GM20000 (cell line): ENCODE data around the gene TAS1R2.

Experiments used
- DNase-seq: peaks from one replicate; pipeline ENCODE4 v3.0.0; 2012; ENCODE audit warnings: low spot score
- TF ChIP-seq, protein P1 (sequence below): IDR thresholded peaks from 2 replicates; pipeline ENCODE4 v1.5.1; 2012; ENCODE audit warnings: mild to moderate bottlenecking, control low read depth; ENCODE audit errors: extremely low read depth, missing control alignments

The TAS1R2 gene

DNA sequence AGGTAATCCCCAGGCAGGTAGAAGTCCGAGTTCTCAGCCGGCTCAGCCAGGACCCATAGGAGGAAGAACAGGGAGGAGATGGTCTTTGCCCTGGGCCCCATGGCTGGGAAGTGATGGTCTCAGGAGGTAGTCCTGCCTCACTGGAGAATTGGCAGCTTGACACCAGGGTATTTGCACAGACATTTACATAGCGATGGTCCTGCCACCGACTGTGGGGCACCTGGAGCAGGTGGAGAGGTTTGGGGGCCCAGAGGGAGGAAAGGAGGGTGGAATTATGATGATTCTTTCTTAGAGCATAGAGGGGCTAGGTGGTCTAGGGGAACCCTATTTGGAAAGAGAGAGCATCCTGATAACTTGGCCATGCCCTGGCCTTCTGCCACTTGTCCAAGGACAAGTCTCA lies at the start of gene TAS1R2:
Gene TAS1R2 (minus strand): TSS at position 101 of the 400 bp plus-strand sequence. CDS start 0 bp downstream, at position 101.
- no peak for DNase-seq
- TF ChIP-seq, protein P1, sequence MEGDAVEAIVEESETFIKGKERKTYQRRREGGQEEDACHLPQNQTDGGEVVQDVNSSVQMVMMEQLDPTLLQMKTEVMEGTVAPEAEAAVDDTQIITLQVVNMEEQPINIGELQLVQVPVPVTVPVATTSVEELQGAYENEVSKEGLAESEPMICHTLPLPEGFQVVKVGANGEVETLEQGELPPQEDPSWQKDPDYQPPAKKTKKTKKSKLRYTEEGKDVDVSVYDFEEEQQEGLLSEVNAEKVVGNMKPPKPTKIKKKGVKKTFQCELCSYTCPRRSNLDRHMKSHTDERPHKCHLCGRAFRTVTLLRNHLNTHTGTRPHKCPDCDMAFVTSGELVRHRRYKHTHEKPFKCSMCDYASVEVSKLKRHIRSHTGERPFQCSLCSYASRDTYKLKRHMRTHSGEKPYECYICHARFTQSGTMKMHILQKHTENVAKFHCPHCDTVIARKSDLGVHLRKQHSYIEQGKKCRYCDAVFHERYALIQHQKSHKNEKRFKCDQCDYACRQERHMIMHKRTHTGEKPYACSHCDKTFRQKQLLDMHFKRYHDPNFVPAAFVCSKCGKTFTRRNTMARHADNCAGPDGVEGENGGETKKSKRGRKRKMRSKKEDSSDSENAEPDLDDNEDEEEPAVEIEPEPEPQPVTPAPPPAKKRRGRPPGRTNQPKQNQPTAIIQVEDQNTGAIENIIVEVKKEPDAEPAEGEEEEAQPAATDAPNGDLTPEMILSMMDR = no peak

DNA sequence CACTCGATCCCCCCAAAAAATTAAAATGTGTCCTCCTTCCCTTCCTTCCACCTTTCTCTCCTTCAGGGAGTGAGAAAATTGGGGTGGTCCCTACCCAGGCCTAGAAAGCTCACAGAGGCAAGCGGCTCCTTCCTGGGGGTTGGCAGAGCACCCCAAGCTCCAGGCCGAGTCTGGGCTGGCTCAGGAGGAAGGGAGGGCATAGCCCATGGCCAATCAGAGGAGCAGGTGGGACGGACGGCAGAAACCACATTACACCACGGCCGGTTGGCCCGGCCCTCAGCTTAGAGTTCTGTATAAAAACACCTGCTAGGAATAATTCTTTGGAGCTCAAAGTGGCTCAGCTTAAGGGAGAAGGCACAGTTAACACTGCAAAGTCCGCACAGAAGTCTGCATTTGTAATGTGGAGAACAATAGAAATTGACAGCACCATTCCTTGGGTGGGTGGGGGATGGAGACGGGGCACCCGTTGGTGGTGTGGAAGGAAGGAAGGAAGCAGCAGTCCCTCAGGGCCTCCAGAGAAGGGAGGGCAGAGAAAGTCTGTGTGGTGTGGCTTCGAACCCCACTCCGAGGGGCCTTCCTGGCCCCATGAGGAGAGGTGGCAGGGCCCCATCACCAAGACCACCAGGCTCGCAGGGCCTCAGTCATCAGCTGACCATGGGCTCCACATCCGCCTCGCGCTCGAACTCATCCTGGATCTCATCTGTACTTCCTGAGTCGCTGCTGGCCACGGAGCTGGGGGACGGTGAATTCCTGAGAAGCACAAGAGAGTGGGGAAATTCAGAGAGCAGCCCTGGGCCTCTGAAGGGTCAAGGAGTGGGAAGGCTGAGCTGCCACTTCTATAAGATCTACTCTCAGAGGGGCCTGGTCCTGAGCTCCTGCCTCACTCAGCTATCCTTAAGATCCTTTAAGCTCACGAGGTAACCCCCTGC lies 48.7 kb upstream of the TAS1R2 start:
- DNase-seq = no peak
- TF ChIP-seq, protein P1 = no peak

DNA sequence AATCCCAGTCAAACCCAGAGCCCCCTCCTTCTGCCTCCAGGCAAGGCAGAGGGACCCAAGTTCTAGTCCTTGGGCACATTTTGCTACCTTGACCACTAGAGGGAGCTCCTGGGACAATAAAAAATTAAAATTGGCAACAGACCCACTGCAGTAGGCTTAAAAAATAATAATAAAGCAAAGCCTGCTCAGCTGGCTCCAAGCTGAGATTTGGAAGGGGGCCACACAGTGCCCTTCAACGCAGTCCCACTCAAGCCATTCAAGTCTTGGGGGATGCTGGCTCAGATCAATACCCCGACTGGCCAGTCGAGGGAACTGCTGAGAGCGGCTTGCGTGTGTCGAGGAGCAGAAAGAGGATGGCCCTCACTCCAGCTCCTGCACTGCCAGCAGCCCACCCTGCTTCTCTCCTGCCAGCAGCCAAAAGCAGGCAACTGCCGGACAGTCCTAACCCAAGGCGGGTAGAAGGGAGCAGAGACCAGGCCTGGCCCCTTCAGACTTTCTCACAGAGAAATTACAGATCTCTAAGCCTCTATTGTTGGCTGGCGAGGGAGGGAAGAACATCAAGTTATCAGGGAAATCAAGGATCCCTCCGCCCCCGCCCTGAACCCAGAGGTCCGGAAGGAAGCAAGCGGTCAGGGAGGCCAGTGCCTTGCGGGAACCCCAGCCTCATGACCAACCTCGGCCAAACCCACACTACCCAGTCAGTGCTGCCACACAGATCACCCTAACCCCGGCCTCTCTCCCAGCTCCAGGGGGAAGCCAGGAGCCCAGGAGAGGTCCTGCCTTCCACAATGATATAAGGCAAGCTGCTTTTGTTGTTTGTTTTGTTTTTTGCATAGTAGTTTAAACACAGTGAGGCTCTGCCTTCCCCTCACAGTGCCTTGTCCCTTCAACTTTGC lies 47.8 kb upstream of the TAS1R2 start:
- TF ChIP-seq, protein P1 = peak; percentile 50
- DNase-seq = peak; percentile 72

DNA sequence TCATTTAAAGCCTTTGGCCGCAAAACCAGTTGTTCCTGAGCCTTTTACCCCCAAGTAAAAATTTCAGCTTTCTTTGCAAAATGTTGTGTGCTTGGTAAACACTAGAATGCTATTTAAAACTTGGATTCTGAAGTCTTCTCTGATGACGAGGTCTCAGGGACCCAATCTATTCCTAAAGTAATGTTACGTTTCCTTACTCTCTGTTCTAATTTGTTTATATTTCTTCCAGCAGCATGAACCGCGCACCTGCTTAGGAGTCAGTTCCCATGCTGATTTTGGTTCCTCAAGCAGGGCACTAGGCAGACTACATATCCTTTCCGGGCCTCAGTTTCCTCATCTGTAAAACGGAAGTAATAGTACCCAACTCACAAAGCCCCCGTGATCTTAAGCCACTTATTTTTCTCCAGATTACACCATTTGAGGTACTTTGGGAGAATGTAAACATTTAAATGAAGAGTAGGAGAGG lies 43.9 kb upstream of the TAS1R2 start:
- TF ChIP-seq, protein P1 = no peak
- no peak for DNase-seq

DNA sequence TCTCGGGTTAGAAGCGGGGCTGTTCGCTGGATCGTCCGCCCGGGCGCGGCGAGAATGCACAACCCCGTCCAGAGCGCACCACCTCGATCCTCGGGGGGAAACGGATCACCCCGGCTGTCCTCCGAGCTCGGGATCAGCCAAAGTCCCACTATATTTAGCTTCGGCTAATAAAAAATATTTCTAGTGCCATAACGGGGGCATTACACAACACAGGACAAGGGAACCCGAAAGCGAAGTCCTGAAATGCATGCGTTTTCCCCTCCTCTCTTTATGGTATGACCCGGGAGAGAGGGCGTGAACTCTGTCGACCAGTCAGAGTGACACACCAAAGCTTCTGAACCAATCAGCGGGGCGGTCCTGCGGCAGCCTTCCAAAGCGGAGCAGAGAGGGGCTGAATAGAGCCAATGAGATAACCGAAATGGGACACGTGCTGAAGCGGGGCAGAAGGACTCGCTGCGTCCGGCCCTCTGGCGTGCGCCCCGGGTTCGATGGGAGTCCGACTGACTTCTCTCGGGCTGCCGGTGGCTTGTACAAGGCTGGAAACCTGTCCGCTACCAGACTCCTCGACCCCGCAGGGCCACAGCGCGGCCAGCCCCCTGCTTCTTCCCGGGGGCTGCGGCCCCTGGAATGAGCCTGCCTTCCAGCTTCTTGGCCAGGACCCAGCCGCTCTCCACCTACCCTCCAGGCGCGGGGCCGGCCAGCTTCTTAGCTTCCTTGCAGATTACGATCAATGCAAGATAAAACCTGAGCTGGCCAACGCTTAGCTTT lies 43.2 kb upstream of the TAS1R2 start, which contains the start of gene ALDH4A1:
Gene ALDH4A1 (minus strand): TSS at position 33 of the 768 bp plus-strand sequence. CDS start 32 bp downstream, at position 1.
- DNase-seq = peak; percentile 99
- TF ChIP-seq, protein P1 = no peak

DNA sequence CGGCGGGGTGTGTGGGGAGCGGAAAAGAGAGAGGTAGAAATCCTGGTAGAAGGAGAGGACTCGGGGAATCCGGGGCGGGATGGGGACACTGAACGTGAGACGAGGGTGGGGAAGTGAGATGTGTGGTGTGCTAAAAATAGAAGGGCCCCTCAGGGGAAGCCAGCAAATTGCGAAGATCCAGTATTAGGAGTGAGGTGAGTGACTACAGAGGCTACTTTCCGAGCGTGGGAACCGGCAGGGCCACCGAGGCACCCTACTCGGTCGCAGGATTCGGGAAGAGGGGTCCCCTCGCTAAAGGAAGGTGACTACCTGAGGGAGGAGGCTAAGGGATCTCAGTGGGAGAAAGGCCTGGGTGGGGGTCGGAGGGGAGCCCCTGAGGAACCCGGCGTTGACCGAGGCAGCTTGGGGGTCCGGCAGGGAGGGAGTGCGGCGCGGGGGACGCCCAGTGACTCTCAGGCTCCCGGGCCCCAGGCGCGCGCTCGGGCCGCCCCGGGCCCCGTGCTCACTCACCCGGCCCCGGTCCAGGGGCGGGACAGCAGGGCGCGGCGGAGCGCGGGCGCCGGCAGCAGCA lies 42.6 kb upstream of the TAS1R2 start:
- TF ChIP-seq, protein P1 = no peak
- peak; percentile 37 for DNase-seq
